ENCODE data around the gene S100A6. TPM values are rescaled to one million over a fixed set of nuclear protein-coding genes. Genes with fewer than 3 reads are reported as not detected.
"Not testable (repeated sequence)": the region's sequence is repeated elsewhere in the genome, so short reads cannot be mapped to it uniquely, and the experiment has no call there.

Gene S100A6
- total RNA-seq, 5 donors from 2014 or later (not counting 1 experiment from before 2014, with no cell fraction given): 200 to 467 (median 400) TPM

- CTCF ChIA-PET: no interaction called here
- Mint-ChIP-seq H3K27ac (no peak overlapping the region), H3K27me3 (peaks cover 21 to 29% of the 10 kb centered on the region in 2 donors), H3K36me3 (no peaks in the 10 kb centered on the region), H3K4me1 (no peaks in the 10 kb centered on the region), H3K9me3 (no peaks in the 10 kb centered on the region), H3K4me3 (no peak overlapping the region)
- H3K4me3 ChIP-seq (ENCODE audit: control insufficient read depth in 1 of 2, extremely low read depth in 1 of 2, low read length in 1 of 2): no peak overlapping the region
- no peak for ATAC-seq (replicated peaks in 1 of 4)
- peaks cover 0 to 28% of the 10 kb centered on the region in 2 experiments for H3K27me3 ChIP-seq (replicated peaks in 1 of 2; ENCODE audit: control insufficient read depth in 2 of 2, extremely low read depth in 1 of 2, insufficient read depth in 2 of 2, low read length in 1 of 2)
- H3K4me1 ChIP-seq (ENCODE audit: control insufficient read depth in 1 of 2, extremely low read depth in 1 of 2, insufficient read depth in 2 of 2, low read length in 2 of 2): no peaks in the 10 kb centered on the region
- POLR2A ChIA-PET: interaction anchor here in 1 of 2 donors (0.6 kb wide), 1 partner anchor 265 kb away, joined by 13 read pairs; no protein-coding TSS in a partner anchor
- no peaks in the 10 kb centered on the region for H3K9me3 ChIP-seq
- H3K36me3 ChIP-seq (ENCODE audit: control insufficient read depth in 2 of 2, extremely low read depth in 1 of 2, insufficient read depth in 1 of 2, low read length in 1 of 2): no peaks in the 10 kb centered on the region
- H3K27ac ChIP-seq (ENCODE audit: low read length): no peak overlapping the region
- DNase-seq: no peak
Observed at GRCh38 chr1:153578490-153578889, 42.7 kb upstream of the S100A6 start.

GRCh38 chr1:153577624-153578051, 41.8 kb upstream of the S100A6 start:
- H3K27ac Mint-ChIP-seq: no peak overlapping the region
- H3K27me3 Mint-ChIP-seq: peaks cover 21 to 29% of the 10 kb centered on the region in 2 donors
- Histone ChIP-seq H3K4me1 (ENCODE audit: control insufficient read depth in 1 of 2, extremely low read depth in 1 of 2, insufficient read depth in 2 of 2, low read length in 2 of 2) (no peaks in the 10 kb centered on the region), H3K27ac (ENCODE audit: low read length) (no peak overlapping the region), H3K4me3 (ENCODE audit: control insufficient read depth in 1 of 2, extremely low read depth in 1 of 2, low read length in 1 of 2) (no peak overlapping the region), H3K27me3 (replicated peaks in 1 of 2; ENCODE audit: control insufficient read depth in 2 of 2, extremely low read depth in 1 of 2, insufficient read depth in 2 of 2, low read length in 1 of 2) (peaks cover 0 to 28% of the 10 kb centered on the region in 2 experiments), H3K9me3 (no peaks in the 10 kb centered on the region), H3K36me3 (ENCODE audit: control insufficient read depth in 2 of 2, extremely low read depth in 1 of 2, insufficient read depth in 1 of 2, low read length in 1 of 2) (no peaks in the 10 kb centered on the region)
- CTCF ChIA-PET: interaction anchor here in 1 of 2 donors (0.7 kb wide), 1 partner anchor 21 kb away, joined by 3 read pairs; no protein-coding TSS in a partner anchor
- DNase-seq (no peak), ATAC-seq (replicated peaks in 1 of 4) (no peak)
- 60% methylated on average over 9 of the region's 9 CpGs for WGBS (ENCODE audit: insufficient coverage)
- no peak overlapping the region for H3K4me3 Mint-ChIP-seq
- H3K36me3 Mint-ChIP-seq: no peaks in the 10 kb centered on the region
- no peaks in the 10 kb centered on the region for H3K9me3 Mint-ChIP-seq
- H3K4me1 Mint-ChIP-seq: peaks cover 0 to 7% (median 5%) of the 10 kb centered on the region in 3 donors
- POLR2A ChIA-PET: no interaction called here

GRCh38 chr1:153577138-153577537, 41.3 kb upstream of the S100A6 start:
- Histone ChIP-seq H3K4me3 (ENCODE audit: control insufficient read depth in 1 of 2, extremely low read depth in 1 of 2, low read length in 1 of 2) (no peak overlapping the region), H3K27me3 (replicated peaks in 1 of 2; ENCODE audit: control insufficient read depth in 2 of 2, extremely low read depth in 1 of 2, insufficient read depth in 2 of 2, low read length in 1 of 2) (peaks cover 0 to 28% of the 10 kb centered on the region in 2 experiments), H3K36me3 (ENCODE audit: control insufficient read depth in 2 of 2, extremely low read depth in 1 of 2, insufficient read depth in 1 of 2, low read length in 1 of 2) (no peaks in the 10 kb centered on the region), H3K9me3 (no peaks in the 10 kb centered on the region), H3K27ac (ENCODE audit: low read length) (no peak overlapping the region), H3K4me1 (ENCODE audit: control insufficient read depth in 1 of 2, extremely low read depth in 1 of 2, insufficient read depth in 2 of 2, low read length in 2 of 2) (no peaks in the 10 kb centered on the region)
- Mint-ChIP-seq H3K27ac (no peak overlapping the region), H3K4me3 (no peak overlapping the region), H3K4me1 (peaks cover 0 to 9% (median 7%) of the 10 kb centered on the region in 3 donors), H3K27me3 (peaks cover 21 to 29% of the 10 kb centered on the region in 2 donors), H3K9me3 (no peaks in the 10 kb centered on the region), H3K36me3 (no peaks in the 10 kb centered on the region)
- CTCF ChIA-PET: no interaction called here
- POLR2A ChIA-PET: no interaction called here
- DNase-seq: no peak
- 70% methylated on average over 2 of the region's 4 CpGs for WGBS (ENCODE audit: insufficient coverage)
- no peak for ATAC-seq (replicated peaks in 1 of 4)

- peaks cover 0 to 22% of the 10 kb centered on the region in 2 experiments for H3K27me3 ChIP-seq (replicated peaks in 1 of 2; ENCODE audit: control insufficient read depth in 2 of 2, extremely low read depth in 1 of 2, insufficient read depth in 2 of 2, low read length in 1 of 2)
- H3K9me3 ChIP-seq; H3K4me1 ChIP-seq (ENCODE audit: control insufficient read depth in 1 of 2, extremely low read depth in 1 of 2, insufficient read depth in 2 of 2, low read length in 2 of 2); H3K4me3 ChIP-seq (ENCODE audit: control insufficient read depth in 1 of 2, extremely low read depth in 1 of 2, low read length in 1 of 2); DNase-seq; CTCF ChIA-PET; H3K27ac Mint-ChIP-seq; H3K36me3 ChIP-seq (ENCODE audit: control insufficient read depth in 2 of 2, extremely low read depth in 1 of 2, insufficient read depth in 1 of 2, low read length in 1 of 2); POLR2A ChIA-PET; H3K36me3 Mint-ChIP-seq; H3K27ac ChIP-seq (ENCODE audit: low read length); ATAC-seq (replicated peaks in 1 of 4); H3K4me1 Mint-ChIP-seq; H3K9me3 Mint-ChIP-seq; H3K4me3 Mint-ChIP-seq: not testable (repeated sequence)
- no CpG with 5 or more reads among the region's 10 CpGs for WGBS (ENCODE audit: insufficient coverage)
- H3K27me3 Mint-ChIP-seq: peaks cover 24 to 29% of the 10 kb centered on the region in 2 donors
Observed at GRCh38 chr1:153575497-153575896, 39.7 kb upstream of the S100A6 start.

- H3K9me3 Mint-ChIP-seq; DNase-seq; H3K4me1 ChIP-seq (ENCODE audit: control insufficient read depth in 1 of 2, extremely low read depth in 1 of 2, insufficient read depth in 2 of 2, low read length in 2 of 2); H3K9me3 ChIP-seq; H3K4me3 ChIP-seq (ENCODE audit: control insufficient read depth in 1 of 2, extremely low read depth in 1 of 2, low read length in 1 of 2); H3K4me1 Mint-ChIP-seq; H3K36me3 Mint-ChIP-seq; H3K4me3 Mint-ChIP-seq; H3K27ac Mint-ChIP-seq; POLR2A ChIA-PET; H3K27ac ChIP-seq (ENCODE audit: low read length); H3K36me3 ChIP-seq (ENCODE audit: control insufficient read depth in 2 of 2, extremely low read depth in 1 of 2, insufficient read depth in 1 of 2, low read length in 1 of 2); CTCF ChIA-PET; ATAC-seq (replicated peaks in 1 of 4): not testable (repeated sequence)
- H3K27me3 Mint-ChIP-seq: peaks cover 24 to 29% of the 10 kb centered on the region in 2 donors
- H3K27me3 ChIP-seq (replicated peaks in 1 of 2; ENCODE audit: control insufficient read depth in 2 of 2, extremely low read depth in 1 of 2, insufficient read depth in 2 of 2, low read length in 1 of 2): peaks cover 0 to 22% of the 10 kb centered on the region in 2 experiments
- WGBS (ENCODE audit: insufficient coverage): 90% methylated on average over 17 of the region's 35 CpGs
Observed at GRCh38 chr1:153575081-153575491, 39.3 kb upstream of the S100A6 start.

- Histone ChIP-seq H3K9me3 (no peaks in the 10 kb centered on the region), H3K36me3 (ENCODE audit: control insufficient read depth in 2 of 2, extremely low read depth in 1 of 2, insufficient read depth in 1 of 2, low read length in 1 of 2) (no peaks in the 10 kb centered on the region), H3K27ac (ENCODE audit: low read length) (no peak overlapping the region), H3K4me1 (ENCODE audit: control insufficient read depth in 1 of 2, extremely low read depth in 1 of 2, insufficient read depth in 2 of 2, low read length in 2 of 2) (peaks cover 0 to 6% of the 10 kb centered on the region in 2 experiments), H3K4me3 (ENCODE audit: control insufficient read depth in 1 of 2, extremely low read depth in 1 of 2, low read length in 1 of 2) (no peak overlapping the region), H3K27me3 (replicated peaks in 1 of 2; ENCODE audit: control insufficient read depth in 2 of 2, extremely low read depth in 1 of 2, insufficient read depth in 2 of 2, low read length in 1 of 2) (peaks cover 0 to 26% of the 10 kb centered on the region in 2 experiments)
- ATAC-seq (replicated peaks in 1 of 4): no peak
- Mint-ChIP-seq H3K27ac (no peak overlapping the region), H3K9me3 (no peaks in the 10 kb centered on the region), H3K4me3 (no peak overlapping the region), H3K36me3 (no peaks in the 10 kb centered on the region), H3K27me3 (peaks cover 13 to 18% of the 10 kb centered on the region in 2 donors), H3K4me1 (peaks cover 6 to 18% (median 14%) of the 10 kb centered on the region in 3 donors)
- no peak for DNase-seq
- POLR2A ChIA-PET: interaction anchor here in 1 of 2 donors (0.7 kb wide), 1 partner anchor 17 kb away, joined by 8 read pairs; no protein-coding TSS in a partner anchor
- CTCF ChIA-PET: interaction anchor here (1.7 to 2.2 kb wide), 2 partner anchors 42 to 63 kb away, joined by 6 to 13 read pairs; no protein-coding TSS in a partner anchor
- no CpG with 5 or more reads among the region's 3 CpGs for WGBS (ENCODE audit: insufficient coverage)
Observed at GRCh38 chr1:153573351-153573750, 37.6 kb upstream of the S100A6 start.
